Measurements from ENCODE around the gene SERPINA6.
"Not testable (repeated sequence)": the region's sequence is repeated elsewhere in the genome, so short reads cannot be mapped to it uniquely, and the experiment has no call there.

Gene SERPINA6

DNA sequence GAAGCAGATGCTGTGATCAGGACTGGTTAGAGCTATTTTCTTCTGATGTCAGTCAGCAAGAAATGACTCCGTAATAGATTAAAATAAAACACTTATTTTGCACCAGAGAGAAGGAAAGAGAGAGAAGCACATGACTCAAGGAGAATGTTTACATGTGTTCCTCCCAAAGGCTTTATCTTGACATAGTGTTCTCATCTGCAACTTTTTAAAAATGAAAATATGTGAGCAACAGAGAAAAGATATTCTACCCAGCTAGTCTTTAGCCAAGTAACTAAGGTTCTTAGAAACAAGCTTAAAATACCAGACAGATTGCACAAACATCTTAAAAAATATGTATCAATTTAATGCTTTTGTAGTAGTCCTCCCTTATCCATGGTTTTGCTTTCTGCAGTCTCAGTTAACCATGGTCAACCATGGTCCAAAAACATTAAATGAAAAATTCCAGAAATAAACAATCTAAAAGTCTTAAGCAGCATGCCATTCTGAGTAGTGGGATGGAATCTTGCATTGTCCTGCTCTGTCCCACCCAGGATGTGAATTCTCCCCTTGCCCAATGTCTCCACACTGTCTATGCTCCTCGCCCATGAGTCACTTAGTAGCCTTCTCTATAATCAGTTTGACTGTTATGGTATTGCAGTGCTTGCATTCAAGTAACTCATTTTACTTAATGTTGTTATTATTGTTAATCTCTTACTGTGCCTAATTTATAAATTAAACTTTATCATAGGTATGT lies 40.0 kb downstream of the SERPINA6 start:
- H3K9me3 Mint-ChIP-seq: no peaks in the 10 kb centered on the region
- no peak overlapping the region for H3K27ac Mint-ChIP-seq
- no peaks in the 10 kb centered on the region for H3K4me1 Mint-ChIP-seq
- H3K27me3 Mint-ChIP-seq (ENCODE audit: low read depth): no peaks in the 10 kb centered on the region
- H3K4me3 Mint-ChIP-seq: no peak overlapping the region
- TF ChIP-seq, protein P1, sequence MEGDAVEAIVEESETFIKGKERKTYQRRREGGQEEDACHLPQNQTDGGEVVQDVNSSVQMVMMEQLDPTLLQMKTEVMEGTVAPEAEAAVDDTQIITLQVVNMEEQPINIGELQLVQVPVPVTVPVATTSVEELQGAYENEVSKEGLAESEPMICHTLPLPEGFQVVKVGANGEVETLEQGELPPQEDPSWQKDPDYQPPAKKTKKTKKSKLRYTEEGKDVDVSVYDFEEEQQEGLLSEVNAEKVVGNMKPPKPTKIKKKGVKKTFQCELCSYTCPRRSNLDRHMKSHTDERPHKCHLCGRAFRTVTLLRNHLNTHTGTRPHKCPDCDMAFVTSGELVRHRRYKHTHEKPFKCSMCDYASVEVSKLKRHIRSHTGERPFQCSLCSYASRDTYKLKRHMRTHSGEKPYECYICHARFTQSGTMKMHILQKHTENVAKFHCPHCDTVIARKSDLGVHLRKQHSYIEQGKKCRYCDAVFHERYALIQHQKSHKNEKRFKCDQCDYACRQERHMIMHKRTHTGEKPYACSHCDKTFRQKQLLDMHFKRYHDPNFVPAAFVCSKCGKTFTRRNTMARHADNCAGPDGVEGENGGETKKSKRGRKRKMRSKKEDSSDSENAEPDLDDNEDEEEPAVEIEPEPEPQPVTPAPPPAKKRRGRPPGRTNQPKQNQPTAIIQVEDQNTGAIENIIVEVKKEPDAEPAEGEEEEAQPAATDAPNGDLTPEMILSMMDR (IDR thresholded peaks at IDR 0.05; ENCODE audit: unreplicated experiment in 3 of 3): no peak
- no peaks in the 10 kb centered on the region for H3K36me3 Mint-ChIP-seq (ENCODE audit: low read depth)

DNA sequence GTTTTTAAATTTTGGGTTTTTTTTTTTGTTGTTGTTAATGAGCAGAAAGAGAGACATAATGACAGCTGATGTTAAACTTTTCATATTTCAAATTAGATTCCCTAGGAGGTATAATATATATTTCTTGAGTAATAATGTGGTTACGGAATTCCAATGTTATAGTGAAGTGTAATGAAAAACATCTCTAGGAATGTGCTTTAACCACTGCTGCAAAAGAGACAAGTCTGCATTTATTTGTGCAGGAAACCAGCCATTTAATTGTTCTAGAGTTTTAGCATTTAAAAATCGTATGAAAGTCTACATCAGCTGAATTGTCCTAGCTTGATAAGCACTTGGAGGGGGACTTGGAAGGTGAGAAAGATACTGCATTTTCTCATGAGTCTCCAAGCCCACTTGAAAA lies 44.4 kb downstream of the SERPINA6 start:
- no peaks in the 10 kb centered on the region for H3K9me3 Mint-ChIP-seq
- TF ChIP-seq, protein P1 (IDR thresholded peaks at IDR 0.05; ENCODE audit: unreplicated experiment in 3 of 3): no peak
- H3K36me3 Mint-ChIP-seq (ENCODE audit: low read depth): no peaks in the 10 kb centered on the region
- H3K27ac Mint-ChIP-seq: no peak overlapping the region
- no peak overlapping the region for H3K4me3 Mint-ChIP-seq
- H3K4me1 Mint-ChIP-seq: no peaks in the 10 kb centered on the region
- no peaks in the 10 kb centered on the region for H3K27me3 Mint-ChIP-seq (ENCODE audit: low read depth)

DNA sequence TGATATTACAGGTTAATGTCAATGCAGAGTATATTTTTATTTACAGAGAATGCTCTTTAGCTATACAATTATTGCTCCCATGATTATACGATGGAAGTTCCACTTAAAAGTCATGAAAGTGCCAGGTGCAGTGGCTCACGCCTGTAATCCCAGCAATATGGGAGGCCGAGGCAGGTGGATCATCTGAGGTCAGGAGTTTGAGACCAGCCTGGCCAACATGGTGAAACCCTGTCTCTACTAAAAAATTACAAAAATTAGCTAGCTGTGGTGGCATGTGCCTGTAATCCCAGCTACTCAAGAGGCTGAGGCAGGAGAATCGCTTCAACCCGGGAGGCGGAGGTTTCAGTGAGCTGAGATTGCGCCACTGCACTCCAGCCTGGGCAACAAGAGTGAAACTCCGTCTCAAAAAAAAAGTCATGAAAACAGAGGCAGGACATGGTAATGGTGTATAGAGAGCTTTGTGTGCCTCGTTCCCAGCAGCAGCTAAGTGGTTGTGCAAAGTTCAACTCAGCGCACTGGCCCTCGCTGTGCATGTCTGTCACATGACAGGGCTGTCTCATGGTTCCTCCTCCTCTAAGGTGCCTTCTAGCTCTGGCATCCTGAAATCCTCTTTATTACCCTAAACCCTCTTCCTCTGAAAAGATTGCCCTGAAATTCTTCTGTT lies 46.1 kb downstream of the SERPINA6 start:
- not testable (repeated sequence) for H3K9me3 Mint-ChIP-seq, H3K4me3 Mint-ChIP-seq

DNA sequence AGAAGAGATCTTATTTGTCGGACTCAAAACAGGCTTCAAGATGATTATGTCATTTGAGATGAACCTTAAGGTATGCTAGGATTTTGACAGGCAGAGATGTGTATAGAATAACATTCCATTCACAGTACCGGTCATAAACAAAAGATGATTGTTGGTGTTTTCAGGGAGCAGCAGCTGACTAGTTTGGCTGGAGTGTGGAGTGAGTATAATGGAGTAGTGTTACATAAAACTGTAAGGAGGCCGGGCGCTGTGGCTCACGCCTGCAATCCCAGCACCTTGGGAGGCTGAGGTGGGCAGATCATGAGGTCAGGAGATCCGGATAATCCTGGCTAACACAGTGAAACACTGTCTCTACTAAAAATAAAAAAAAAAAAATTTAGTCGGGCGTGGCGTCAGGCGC lies 54.0 kb downstream of the SERPINA6 start:
- Mint-ChIP-seq H3K27ac (no peak overlapping the region), H3K36me3 (ENCODE audit: low read depth) (no peaks in the 10 kb centered on the region), H3K4me1 (peaks cover 5% of the 10 kb centered on the region), H3K4me3 (no peak overlapping the region), H3K9me3 (no peaks in the 10 kb centered on the region), H3K27me3 (ENCODE audit: low read depth) (no peaks in the 10 kb centered on the region)
- TF ChIP-seq, protein P1 (IDR thresholded peaks at IDR 0.05; ENCODE audit: unreplicated experiment in 3 of 3): no peak

More for the DNA sequence above, 46.1 kb downstream of the SERPINA6 start:
- not testable (repeated sequence) for H3K27me3 Mint-ChIP-seq (ENCODE audit: low read depth); H3K36me3 Mint-ChIP-seq (ENCODE audit: low read depth); H3K4me1 Mint-ChIP-seq; H3K27ac Mint-ChIP-seq

DNA sequence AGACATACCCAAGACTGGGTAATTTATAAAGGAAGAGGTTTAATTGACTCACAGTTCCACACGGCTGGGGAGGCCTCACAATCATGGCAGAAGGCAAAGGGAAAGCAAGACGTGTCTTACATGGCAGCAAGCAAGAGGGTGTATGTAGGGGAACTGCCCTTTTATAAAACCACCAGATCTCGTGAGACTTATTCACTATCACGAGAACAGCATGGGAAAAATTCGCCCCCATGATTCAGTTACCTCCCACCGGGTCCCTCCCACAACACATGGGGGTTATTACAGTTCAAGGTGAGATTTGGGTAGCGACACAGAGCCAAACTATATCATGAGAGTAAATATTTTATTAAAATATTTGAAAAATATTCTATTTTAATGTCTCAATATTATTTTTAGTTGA lies 54.6 kb downstream of the SERPINA6 start:
- not testable (repeated sequence) for H3K36me3 Mint-ChIP-seq (ENCODE audit: low read depth); H3K27me3 Mint-ChIP-seq (ENCODE audit: low read depth); H3K27ac Mint-ChIP-seq; H3K9me3 Mint-ChIP-seq; H3K4me3 Mint-ChIP-seq; H3K4me1 Mint-ChIP-seq

DNA sequence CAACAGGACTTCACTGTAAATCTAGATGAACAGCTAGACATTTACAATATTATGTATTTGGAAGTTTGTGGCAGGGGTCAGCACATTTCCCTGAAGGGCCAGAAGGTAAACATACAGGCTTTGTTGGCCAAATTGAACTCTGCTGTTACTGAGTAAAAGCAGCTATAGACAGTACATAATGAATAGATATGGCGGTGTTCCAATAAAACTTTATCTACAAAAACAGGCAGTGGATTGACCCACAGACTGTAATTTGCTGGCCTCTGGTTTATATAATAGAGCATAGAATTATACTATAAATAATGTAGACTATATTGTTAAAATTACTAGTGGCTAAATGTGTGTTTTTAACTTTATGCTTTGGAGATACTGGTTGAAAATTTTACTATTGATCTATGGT lies 55.8 kb downstream of the SERPINA6 start:
- H3K36me3 Mint-ChIP-seq (ENCODE audit: low read depth): no peaks in the 10 kb centered on the region
- H3K27ac Mint-ChIP-seq: no peak overlapping the region

DNA sequence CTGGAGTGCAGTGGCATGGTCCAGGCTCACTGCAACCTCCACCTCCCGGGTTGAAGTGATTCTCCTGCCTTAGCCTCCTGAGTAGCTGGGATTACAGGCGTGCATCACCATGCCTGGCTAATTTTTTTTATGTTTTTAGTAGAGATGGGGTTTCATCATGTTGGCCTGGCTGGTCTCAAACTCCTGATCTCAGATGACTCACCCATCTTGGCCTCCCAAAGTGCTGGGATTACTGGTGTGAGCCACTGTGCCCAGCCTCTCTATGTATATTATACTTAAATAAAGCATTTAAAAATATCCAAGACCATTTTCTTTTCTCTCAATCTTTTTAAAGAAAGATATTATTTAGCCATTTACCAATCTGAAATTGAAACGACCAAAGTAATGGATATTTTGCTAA lies 58.9 kb downstream of the SERPINA6 start:
- H3K36me3 Mint-ChIP-seq (ENCODE audit: low read depth); H3K4me3 Mint-ChIP-seq; H3K27me3 Mint-ChIP-seq (ENCODE audit: low read depth); H3K4me1 Mint-ChIP-seq; H3K27ac Mint-ChIP-seq: not testable (repeated sequence)
- peaks cover 13% of the 10 kb centered on the region for H3K9me3 Mint-ChIP-seq

More for the DNA sequence above, 55.8 kb downstream of the SERPINA6 start:
- no peaks in the 10 kb centered on the region for H3K27me3 Mint-ChIP-seq (ENCODE audit: low read depth)
- peaks cover 7% of the 10 kb centered on the region for H3K9me3 Mint-ChIP-seq
- TF ChIP-seq, protein P1 (IDR thresholded peaks at IDR 0.05; ENCODE audit: unreplicated experiment in 3 of 3): no peak
- no peak overlapping the region for H3K4me3 Mint-ChIP-seq
- peaks cover 5% of the 10 kb centered on the region for H3K4me1 Mint-ChIP-seq
